ENCODE measurements around the gene LENG1. TPM values are rescaled to one million over a fixed set of nuclear protein-coding genes. Genes with fewer than 3 reads are reported as not detected.
A peak's percentile ranks its signal among the peaks of the same experiment; 100 is the strongest.

The LENG1 gene
- total and polyA plus RNA-seq, 9 of the 15 experiments (the other 6 are each of a cell fraction or from before 2014, with no cell fraction given), result 0.30 to 10.5 (median 4.7) TPM

DNA sequence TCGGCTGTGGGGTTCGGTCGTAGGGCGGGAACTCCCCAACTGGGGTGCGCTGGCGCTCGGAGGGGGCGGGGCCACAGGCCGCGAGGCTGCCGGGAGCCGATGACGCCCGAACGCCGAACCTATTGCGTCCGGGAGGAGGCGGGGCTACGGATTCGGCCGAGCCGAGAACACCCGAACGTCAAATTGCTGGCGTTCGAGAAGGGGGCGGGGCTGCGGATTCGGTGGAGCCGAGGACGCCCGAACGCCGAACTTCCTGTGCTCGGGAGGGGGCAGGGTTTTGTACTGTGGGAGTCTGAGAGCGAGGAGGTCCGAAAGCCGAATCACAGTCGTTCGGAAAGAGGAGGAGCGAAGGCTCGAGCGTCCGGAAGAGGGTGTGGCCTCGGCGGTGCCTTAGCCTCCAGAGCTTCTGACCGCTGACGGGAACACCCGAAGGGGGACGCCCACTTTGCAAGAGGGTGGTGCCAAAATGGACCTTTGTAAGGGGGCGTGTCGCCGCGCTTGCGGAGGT lies 31.0 kb upstream of the LENG1 start (continued):
- TF ChIP-seq SRF (CRISPR knock-in tag; IDR thresholded peaks at IDR 0.05), result peak in 1 of 2 experiments; percentile 63; a peak in 2 of 4 replicates
- TF ChIP-seq ZBTB1 (CRISPR knock-in tag; IDR thresholded peaks at IDR 0.05; ENCODE audit: borderline replicate concordance, low read depth), result no peak
- TF ChIP-seq BHLHE40 (IDR thresholded peaks at IDR 0.05; ENCODE audit: low read length), result peak; percentile 4; the same call in 1 of the 2 replicates
- no peak for TF ChIP-seq ZNF76 (CRISPR knock-in tag; IDR thresholded peaks at IDR 0.05; ENCODE audit: borderline replicate concordance)
- no peak for TF ChIP-seq RCOR1 (IDR thresholded peaks at IDR 0.05; ENCODE audit: borderline replicate concordance in 1 of 2, low read depth in 2 of 2, low read length in 2 of 2)
- TF ChIP-seq CXXC5 (CRISPR knock-in tag; IDR thresholded peaks at IDR 0.05), result peak; percentile 22; the same call in 1 of the 2 replicates
- TF ChIP-seq GABPB1 (CRISPR knock-in tag; IDR thresholded peaks at IDR 0.05), result 0 out of 2 replicates have a peak, but pooled peaks have one; percentile 26
- TF ChIP-seq ATF1 (CRISPR knock-in tag; IDR thresholded peaks at IDR 0.05), result no peak
- TF ChIP-seq ATF1 (tag; IDR thresholded peaks at IDR 0.05), result peak; percentile 88
- no peak for TF ChIP-seq NFIC (IDR thresholded peaks at IDR 0.05)
- 0 out of 2 replicates have a peak, but pooled peaks have one; percentile 19 for TF ChIP-seq HDGF (IDR thresholded peaks at IDR 0.05)
- TF ChIP-seq ZNF436 (CRISPR knock-in tag; IDR thresholded peaks at IDR 0.05), result no peak
- no peak for TF ChIP-seq CBX2 (IDR thresholded peaks at IDR 0.05; ENCODE audit: insufficient read depth, low read length, poor library complexity, severe bottlenecking)
- no peak for TF ChIP-seq GATA2 (CRISPR knock-in tag; IDR thresholded peaks at IDR 0.05)
- no peak for TF ChIP-seq RB1 (IDR thresholded peaks at IDR 0.05; ENCODE audit: low read depth)
- TF ChIP-seq ZNF444 (CRISPR knock-in tag; IDR thresholded peaks at IDR 0.05), result no peak
- TF ChIP-seq CREB1 (IDR thresholded peaks at IDR 0.05), result peak; percentile 81
- TF ChIP-seq CREB1 (CRISPR knock-in tag; IDR thresholded peaks at IDR 0.05), result peak; percentile 69
- no peak for TF ChIP-seq SMAD4 (CRISPR knock-in tag; conservative IDR thresholded peaks at IDR 0.05)

Data from K562 (cell line).